GM21367 (cell line): ENCODE measurements around the gene PKD1L1.
"Not testable (repeated sequence)": the region's sequence is repeated elsewhere in the genome, so short reads cannot be mapped to it uniquely, and the experiment has no call there.

Experiments used
- ATAC-seq: cut with Tn5 transposase; IDR thresholded peaks from one replicate; pipeline ENCODE4 v1.9.1; 2021; ENCODE audit not compliant: unreplicated experiment

Gene PKD1L1, protein sequence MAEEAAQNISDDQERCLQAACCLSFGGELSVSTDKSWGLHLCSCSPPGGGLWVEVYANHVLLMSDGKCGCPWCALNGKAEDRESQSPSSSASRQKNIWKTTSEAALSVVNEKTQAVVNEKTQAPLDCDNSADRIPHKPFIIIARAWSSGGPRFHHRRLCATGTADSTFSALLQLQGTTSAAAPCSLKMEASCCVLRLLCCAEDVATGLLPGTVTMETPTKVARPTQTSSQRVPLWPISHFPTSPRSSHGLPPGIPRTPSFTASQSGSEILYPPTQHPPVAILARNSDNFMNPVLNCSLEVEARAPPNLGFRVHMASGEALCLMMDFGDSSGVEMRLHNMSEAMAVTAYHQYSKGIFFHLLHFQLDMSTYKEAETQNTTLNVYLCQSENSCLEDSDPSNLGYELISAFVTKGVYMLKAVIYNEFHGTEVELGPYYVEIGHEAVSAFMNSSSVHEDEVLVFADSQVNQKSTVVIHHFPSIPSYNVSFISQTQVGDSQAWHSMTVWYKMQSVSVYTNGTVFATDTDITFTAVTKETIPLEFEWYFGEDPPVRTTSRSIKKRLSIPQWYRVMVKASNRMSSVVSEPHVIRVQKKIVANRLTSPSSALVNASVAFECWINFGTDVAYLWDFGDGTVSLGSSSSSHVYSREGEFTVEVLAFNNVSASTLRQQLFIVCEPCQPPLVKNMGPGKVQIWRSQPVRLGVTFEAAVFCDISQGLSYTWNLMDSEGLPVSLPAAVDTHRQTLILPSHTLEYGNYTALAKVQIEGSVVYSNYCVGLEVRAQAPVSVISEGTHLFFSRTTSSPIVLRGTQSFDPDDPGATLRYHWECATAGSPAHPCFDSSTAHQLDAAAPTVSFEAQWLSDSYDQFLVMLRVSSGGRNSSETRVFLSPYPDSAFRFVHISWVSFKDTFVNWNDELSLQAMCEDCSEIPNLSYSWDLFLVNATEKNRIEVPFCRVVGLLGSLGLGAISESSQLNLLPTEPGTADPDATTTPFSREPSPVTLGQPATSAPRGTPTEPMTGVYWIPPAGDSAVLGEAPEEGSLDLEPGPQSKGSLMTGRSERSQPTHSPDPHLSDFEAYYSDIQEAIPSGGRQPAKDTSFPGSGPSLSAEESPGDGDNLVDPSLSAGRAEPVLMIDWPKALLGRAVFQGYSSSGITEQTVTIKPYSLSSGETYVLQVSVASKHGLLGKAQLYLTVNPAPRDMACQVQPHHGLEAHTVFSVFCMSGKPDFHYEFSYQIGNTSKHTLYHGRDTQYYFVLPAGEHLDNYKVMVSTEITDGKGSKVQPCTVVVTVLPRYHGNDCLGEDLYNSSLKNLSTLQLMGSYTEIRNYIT (N-terminal part only)

DNA sequence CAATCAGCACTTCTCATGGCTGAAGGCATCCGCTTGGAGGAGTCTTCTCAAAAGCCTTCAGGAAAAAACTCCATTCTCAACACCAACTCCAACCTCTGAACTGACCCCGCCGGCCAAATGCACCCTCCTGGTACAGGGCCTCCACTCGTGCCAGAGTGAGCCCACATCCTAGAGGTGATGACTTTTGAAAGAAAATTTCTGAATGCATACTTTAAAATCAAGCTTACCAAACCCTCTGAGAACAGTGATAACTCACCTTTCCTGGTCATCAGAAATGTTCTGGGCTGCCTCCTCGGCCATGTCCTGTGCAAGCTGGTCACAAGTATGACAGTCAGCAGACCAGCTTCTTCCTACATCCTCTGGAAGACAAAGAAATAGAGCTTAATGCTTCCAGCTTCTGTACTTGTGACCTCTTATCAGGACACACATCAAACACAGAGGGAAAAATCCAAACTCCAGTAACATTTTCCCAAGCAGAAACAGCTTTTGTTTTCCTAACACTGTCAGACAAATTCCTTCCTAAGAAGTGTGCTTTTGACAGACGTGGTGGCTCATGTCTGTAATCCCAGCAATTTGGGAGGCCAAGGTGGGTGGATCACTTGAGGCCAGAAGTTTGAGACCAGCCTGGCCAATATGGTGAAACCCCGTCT, at the start of gene PKD1L1:
Gene PKD1L1 (minus strand): TSS at position 326 of the 650 bp plus-strand sequence. CDS start 26 bp downstream, at position 300.
- ATAC-seq: no peak

DNA sequence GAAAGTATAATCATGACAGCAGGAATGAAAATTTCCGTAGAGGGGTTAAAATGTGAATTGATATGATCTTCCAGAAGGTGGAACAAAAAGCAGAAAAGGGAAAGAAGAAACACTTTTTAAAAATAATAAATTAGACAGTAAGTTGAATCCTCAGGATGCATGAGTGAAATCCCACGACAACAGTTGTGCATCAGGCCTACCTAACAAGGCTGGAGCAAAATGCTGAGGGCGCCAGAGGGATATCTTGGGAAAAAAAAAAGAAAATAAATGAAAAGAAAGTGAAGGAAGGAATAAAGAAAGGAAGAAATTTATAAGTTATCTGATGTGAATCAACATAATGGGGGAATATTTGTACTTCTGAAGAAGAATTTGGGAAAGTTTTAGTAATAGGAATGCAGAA, 44.2 kb upstream of the PKD1L1 start:
- no peak for ATAC-seq

DNA sequence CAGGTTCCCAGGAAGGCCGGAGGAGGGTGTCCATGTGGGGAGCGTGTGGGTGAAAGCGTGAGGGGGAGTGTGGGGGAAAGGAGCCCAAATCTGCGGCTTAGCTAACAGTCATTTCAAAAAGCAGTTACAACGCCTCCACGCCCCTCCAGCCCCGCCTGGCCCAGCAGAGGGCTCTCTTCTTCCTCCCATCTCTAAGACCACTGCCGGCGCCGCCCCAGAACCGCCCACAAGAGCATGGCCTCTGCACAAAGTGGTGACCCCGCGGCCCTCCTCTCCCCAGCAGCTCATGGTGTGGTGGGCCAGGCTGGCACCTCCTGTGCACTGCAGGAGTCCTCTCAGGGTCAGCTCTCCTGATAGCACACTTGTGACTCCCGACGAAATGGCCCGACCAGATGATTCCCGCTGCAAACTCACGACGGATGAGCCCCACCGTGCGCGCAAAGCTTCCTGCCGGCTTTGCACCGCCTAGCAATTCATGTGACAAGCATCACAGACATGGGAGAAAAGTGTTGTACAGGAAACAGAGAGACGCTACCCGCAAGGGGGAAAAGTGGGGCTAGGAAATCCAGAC, 43.6 kb upstream of the PKD1L1 start:
- peak; percentile 98 for ATAC-seq

DNA sequence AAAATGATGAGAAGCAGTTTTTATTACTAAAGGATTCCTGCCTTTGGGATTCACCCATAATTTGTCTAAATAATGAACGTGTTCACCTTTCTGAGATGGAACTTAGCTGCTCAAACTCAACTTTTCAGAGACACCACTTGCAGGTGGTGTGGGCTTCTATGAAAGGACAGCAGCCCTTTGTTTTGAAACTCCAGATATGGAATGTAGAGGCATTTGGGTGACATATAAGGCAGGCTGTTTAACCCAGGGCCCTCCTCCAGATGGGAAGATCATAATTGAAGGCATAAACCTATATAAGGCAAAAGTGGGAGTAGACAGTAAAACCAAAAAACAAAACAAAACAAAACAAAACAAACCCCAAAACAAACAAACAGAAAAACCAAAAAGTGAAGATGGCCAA, 43.0 kb upstream of the PKD1L1 start:
- ATAC-seq: no peak

DNA sequence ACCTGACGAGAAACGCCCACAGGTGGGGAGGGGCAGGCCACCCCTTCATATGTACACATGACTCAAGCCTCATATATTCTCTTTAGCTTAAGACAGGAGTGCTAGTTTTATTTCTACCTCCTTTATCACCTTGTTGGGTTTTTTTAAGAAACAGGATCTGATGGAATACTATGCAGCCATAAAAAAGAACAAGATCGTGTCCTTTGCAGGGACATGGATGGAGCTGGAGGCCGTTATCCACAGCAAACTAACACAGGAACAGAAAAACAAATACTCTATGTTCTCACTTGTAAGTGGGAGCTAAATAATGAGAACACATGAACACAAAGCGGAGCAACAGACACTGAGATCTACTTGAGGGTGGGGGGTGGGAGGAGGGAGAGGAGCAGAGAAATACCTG, 42.3 kb upstream of the PKD1L1 start:
- no peak for ATAC-seq

DNA sequence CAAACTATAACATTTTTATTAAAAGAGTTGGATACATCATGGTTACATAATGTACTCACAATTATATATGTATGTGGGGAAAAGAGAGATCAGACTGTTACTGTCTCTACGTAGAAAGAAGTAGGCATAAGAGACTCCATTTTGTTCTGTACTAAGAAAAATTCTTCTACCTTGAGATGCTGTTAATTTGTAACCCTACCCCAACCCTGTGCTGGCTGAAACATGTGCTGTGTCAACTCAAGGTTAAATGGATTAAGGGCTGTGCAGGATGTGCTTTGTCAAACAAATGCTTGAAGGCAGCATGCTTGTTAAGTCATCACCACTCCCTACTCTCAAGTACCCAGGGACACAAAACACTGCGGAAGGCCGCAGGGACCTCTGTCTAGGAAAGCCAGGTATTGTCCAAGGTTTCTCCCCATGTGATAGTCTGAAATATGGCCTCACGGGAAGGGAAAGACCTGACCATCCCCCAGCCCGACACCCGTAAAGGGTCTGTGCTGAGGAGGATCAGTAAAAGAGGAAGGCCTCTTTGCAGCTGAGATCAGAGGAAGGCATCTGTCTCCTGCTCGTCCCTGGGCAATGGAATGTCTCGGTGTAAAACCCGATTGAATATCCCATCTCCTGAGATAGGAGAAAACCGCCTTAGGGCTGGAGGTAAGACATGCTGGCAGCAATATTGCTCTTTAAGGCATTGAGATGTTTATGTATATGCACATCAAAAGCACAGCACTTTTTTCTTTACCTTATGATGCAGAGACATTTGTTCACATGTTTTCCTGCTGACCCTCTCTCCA, 41.5 kb upstream of the PKD1L1 start:
- ATAC-seq: not testable (repeated sequence)

DNA sequence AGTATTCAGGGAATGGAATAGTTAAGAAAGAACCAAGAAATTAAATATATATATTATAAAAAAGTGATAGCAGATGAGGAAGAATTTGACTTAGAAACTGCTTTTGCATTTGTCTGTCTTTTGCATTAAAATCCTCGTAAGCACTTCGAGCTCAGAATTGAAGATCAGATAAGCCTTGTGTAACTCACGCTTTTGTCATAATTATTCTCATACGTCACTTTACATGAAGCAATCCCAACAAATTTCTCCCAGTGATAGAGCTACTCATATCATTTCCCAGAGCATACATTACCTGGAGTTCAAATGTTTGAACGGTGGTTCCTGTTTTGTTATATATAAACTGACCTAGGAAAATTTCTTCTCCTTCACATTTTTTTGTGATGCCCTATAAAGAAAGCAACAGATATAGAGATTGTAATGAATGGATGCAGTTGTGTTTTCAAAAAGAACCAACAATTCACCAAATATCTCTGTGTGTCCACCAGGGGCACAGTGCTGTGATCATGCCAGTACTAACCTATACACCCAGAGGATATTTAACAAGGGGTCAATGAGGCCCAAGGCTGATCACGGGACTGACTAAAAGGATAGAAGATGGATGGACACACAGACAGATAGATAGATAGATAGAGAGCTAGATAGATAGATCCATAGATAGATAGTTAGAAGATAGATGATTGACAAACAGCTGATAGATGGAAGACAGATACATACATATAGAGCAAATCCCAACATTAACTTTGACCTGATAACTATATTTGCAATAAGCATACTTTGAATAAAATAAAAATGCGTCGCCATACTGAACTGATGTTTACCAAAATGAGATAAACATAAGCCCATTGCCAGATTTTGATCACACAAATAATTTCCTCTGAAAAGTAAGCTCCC, 40.5 kb upstream of the PKD1L1 start:
- no peak for ATAC-seq

DNA sequence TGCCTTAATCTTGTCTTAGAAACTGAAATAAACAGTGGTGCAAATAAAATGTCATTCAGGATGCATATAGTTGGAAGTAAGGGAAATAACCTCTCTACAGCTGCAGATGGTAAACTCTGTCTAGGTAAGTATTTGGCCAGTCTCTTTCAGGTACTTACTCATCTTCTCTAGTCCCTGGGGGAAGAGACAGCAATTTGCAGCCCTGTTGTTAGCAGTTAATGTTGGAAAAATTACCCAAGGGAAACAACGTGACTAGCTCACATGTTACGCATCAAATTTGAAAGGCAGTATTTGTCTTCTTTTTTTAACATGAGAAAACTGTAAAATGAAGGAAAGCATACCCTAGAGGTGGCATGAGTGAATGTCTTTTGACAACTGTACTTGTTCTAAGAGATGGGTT, 34.3 kb upstream of the PKD1L1 start:
- no peak for ATAC-seq

DNA sequence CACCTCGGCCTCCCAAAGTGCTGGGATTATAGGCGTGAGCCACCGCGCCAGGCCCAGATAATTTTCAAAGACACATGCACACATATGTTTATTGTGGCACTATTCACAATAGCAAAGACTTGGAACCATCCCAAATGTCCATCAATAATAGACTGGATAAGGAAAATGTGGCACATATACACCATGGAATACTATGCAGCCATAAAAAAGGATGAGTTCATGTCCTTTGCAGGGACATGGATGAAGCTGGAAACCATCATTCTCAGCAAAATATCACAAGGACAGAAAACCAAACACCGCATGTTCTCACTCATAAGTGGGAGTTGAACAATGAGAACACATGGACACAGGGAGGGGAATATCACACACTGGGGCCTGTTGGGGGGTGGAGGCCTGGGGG, 32.4 kb upstream of the PKD1L1 start:
- ATAC-seq: not testable (repeated sequence)

DNA sequence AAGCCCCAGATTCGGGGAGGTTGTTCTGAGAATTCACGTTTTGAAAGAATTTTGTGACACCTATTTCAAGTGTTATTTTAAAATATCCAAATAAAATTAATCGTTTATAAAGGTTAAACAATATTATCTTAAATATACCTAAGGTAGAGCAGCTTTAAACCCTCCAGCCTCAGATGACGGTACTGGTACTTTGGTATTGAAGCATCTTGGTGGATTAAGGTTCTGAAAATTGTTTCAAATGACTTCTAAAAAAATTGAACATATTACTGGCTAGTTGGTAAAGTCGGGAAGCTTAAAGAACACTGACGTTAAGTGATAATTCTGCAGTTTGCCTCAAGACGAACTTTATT, 31.5 kb upstream of the PKD1L1 start:
- ATAC-seq: no peak

DNA sequence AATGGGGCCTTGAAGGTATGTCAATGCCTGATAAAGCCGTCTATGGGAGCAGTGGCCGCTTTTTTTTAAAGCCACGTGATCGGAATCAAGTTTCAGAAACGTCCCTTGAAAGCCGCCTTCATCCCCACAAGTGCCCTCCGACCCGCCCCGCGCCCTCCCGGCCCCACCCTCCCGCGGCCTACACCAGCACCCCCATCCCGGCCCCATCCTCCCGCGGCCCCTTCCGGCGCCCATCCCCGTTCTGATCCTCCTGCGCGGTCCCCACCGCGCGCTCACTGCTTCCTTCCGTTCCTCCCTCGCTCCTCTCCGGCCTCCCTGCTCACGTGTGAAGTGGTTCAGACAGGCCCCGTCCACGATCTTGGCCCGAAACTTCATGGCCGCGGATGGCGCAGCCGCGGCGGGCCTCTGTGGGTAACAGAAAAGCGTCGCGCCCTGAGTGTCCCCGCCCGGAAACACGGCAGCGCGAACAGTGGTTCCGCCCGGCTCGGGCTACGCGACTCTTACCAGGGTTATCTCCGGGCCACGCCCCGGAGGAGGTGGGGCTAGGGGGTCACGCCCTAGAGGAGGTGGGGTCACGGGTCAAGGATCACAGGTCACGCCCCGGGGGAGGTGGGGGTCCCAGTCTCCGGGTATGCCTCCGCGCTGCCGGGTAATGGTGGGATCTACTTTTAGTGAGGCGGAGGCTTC, 31.0 kb upstream of the PKD1L1 start, which contains the start of gene HUS1:
Gene HUS1 (minus strand): TSS at position 471 of the 687 bp plus-strand sequence. CDS start 96 bp downstream, at position 375.
- ATAC-seq: peak; percentile 99

DNA sequence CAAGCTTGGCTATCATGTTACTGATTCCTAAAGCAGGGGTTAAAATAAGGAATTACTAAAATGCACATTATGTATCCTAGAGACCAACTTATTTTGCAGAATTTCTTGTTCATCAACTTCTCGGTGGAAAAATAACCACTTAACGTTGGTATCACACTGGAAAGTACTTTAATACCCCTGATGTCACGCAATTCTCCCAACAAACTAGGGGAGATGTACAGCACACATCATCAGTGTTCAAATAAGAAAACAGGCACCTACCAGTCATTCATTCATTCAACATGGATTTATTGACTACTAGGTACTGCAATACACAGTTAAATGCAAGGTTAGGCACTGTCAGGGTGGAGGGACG, 30.5 kb upstream of the PKD1L1 start:
- no peak for ATAC-seq

DNA sequence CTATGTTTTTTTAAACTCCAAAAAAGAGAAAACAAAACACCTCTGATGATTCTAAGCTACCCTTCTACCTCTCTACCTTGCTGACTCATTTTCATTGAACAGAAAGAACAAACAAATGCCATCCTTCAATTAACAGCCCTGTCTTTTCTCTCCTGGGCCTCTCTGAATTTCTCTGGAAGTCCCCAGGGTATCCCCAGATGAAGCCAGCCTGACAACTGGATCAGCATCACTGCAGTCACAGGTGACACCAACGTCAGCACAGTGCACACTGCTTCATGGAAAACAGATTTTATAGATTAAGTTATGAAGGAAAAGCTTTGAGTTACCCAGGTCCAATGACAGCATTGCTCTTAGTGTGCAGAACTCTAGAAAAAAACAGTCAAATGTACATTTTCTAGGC, 25.5 kb upstream of the PKD1L1 start:
- ATAC-seq: no peak

DNA sequence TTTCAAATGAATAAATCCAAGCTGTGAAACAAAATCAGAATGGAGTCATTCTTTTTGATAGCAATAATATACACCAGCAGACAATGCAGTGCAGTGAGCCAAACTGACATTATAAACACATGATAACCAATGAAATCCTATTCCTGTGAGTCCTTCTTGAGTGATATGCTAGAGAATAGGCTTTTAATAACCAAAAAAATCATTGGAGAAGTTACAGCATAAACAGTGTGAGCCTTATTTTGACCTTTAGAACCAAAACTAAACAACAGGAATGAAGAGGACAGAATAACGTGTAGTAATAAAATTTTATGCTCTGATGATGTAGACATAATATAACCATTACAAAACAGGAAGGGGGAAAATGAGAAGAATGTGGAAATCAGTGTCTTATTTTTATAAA, 22.5 kb upstream of the PKD1L1 start:
- no peak for ATAC-seq

DNA sequence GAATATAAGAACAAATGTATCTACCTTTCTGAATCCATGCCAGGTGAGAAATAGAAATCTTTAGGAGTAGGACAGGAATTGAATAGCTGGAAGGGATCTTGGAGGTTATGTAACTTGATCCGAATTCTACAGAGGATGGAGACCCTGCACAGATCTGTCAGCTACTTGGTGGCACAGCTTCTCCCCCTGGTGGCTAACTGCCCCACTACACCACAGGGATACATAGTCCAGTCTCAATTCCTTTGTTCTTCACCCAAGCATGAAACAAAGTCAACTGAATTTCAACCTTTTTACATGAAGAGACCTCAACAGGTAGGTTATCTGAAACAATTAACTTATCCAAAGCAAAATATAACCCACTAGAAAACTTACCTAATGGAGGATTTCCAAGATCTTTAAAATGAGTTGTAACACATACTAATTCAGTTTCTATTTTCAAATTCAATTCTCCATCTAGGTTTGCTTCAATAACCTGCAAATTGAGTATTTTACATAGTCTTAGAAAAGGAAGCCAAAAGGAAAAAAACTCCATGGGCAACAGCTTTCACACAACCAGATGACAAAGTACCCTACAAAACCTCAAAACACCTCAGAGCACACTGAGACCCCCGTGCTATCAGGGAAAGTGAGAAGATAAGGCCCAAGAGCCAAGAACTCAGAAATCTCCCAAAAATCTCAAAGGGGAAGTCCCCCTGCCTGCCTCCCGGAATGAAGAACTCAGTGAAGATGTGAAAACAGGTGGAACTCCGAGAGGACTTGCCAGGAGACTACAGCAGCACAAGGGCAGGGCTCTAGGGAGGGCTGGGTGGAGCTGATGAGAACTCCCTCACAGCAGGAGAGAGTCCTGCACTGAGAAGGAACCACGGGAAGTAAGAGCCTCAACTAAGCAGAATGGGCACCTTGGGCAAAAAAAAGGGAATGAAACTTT, 20.8 kb upstream of the PKD1L1 start:
- ATAC-seq: peak; percentile 72

DNA sequence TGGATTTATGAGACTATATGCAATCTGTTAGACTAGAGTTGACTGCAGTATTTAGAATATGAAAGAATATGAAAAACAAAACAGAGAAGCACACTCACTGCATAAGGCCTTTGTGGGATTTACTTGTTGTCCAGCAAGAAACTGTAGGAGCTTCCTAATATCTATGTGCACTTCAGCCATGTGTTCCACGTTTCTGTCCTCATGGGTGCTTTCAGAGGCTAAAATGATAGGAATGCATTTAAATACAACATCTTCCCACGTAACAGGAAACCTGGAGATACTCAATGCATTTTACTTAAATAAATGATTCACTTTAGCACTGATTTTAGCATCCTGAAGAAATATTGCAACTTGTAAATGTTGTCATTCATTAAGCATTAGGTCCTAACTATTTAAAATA, 19.4 kb upstream of the PKD1L1 start:
- ATAC-seq: no peak

DNA sequence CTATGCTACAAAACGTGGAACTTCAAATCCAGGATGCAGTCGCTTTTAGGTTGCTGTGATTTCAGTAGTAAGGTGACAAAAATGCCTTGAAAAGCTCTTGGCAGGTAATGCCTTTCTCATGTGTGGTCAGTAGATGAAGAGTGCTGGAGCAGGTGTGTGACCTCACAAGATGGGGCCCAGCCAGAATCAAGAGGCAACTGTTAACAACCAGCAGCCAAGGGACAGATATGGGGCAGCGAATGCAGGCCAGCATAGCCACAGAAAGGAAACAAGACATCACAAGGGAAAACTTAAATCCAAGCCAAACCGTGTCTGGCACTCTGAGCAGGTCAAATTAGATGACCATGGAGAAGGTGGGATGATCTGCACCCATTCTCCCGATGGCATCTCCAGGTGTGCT, 18.9 kb upstream of the PKD1L1 start:
- no peak for ATAC-seq
